GM23248 (cell line): Measurements from ENCODE around the gene PGBD5. TPM values are rescaled to one million over a fixed set of nuclear protein-coding genes. Genes with fewer than 3 reads are reported as not detected.

Source experiments
- DNase-seq: peaks from one replicate; pipeline ENCODE4 v3.0.0-alpha.2; 2015
- H2AFZ ChIP-seq: fragments of 200-600 bp; sonication (generic); 2 replicates; pipeline ENCODE4 v1.6.1; 2016; ENCODE audit warnings: antibody characterized with exemption
- H3F3A ChIP-seq: fragments of 200-600 bp; sonication (generic); 2 replicates; pipeline ENCODE4 v1.6.1; 2016; ENCODE audit warnings: mild to moderate bottlenecking, antibody characterized with exemption, mixed run types; ENCODE audit not compliant: insufficient read depth
- H3K27ac ChIP-seq: fragments of 200-600 bp; sonication (generic); 2 replicates; pipeline ENCODE4 v1.5.1; 2016; ENCODE audit warnings: mild to moderate bottlenecking
- H3K27me3 ChIP-seq: fragments of 200-600 bp; sonication (generic); replicated peaks from 2 replicates; pipeline ENCODE4 v1.6.1; 2016; ENCODE audit warnings: mild to moderate bottlenecking; ENCODE audit not compliant: insufficient read depth
- H3K36me3 ChIP-seq: fragments of 200-600 bp; sonication (generic); 2 replicates; pipeline ENCODE4 v1.6.1; 2016; ENCODE audit warnings: low read depth, mild to moderate bottlenecking
- H3K4me1 ChIP-seq: fragments of 200-600 bp; sonication (generic); 2 replicates; pipeline ENCODE4 v1.6.1; 2016; ENCODE audit warnings: mild to moderate bottlenecking; ENCODE audit not compliant: insufficient read depth
- H3K4me2 ChIP-seq: fragments of 200-600 bp; sonication (generic); one replicate; pipeline ENCODE4 v1.6.1; 2016; ENCODE audit warnings: mild to moderate bottlenecking; ENCODE audit not compliant: unreplicated experiment
- H3K4me3 ChIP-seq: fragments of 200-600 bp; sonication (generic); 2 replicates; pipeline ENCODE4 v1.5.1; 2016; ENCODE audit warnings: mild to moderate bottlenecking
- H3K79me2 ChIP-seq: fragments of 200-600 bp; sonication (generic); 2 replicates; pipeline ENCODE4 v1.6.1; 2016; ENCODE audit warnings: mild to moderate bottlenecking; ENCODE audit not compliant: insufficient read depth
- H3K9ac ChIP-seq: fragments of 200-600 bp; sonication (generic); 2 replicates; pipeline ENCODE4 v1.6.1; 2016; ENCODE audit warnings: mild to moderate bottlenecking
- H3K9me2 ChIP-seq: fragments of 200-600 bp; sonication (generic); 2 replicates; pipeline ENCODE4 v1.6.1; 2016; ENCODE audit warnings: mixed run types, mild to moderate bottlenecking, moderate library complexity; ENCODE audit not compliant: insufficient read depth
- H3K9me3 ChIP-seq: fragments of 200-600 bp; sonication (generic); one replicate; pipeline ENCODE4 v1.6.1; 2017; ENCODE audit warnings: low read depth
- H4K20me1 ChIP-seq: fragments of 200-600 bp; sonication (generic); 2 replicates; pipeline ENCODE4 v1.6.0; 2016; ENCODE audit not compliant: insufficient read depth
- EZH2 ChIP-seq: fragments of 200-600 bp; sonication (generic); IDR thresholded peaks from 2 replicates; pipeline ENCODE4 v1.6.1; 2018; ENCODE audit warnings: antibody characterized with exemption, mild to moderate bottlenecking; ENCODE audit not compliant: insufficient read depth, poor library complexity, severe bottlenecking
- EZH2phosphoT487 ChIP-seq: fragments of 200-600 bp; sonication (generic); IDR thresholded peaks from 2 replicates; pipeline ENCODE4 v1.6.1; 2018; ENCODE audit warnings: antibody characterized with exemption, moderate library complexity, mild to moderate bottlenecking, low read depth; ENCODE audit not compliant: insufficient read depth
- WGBS, 2 experiments: methylation state at CpG; one replicate each; pipeline ENCODE4 v1.1.6; 2015 to 2017; ENCODE audit warnings: low lambda C conversion rate in 2 of 2, low coverage in 1 of 2; ENCODE audit errors: missing lambda C conversion rate in 2 of 2; 5-methylcytosine and 5-hydroxymethylcytosine counted together
- in situ Hi-C: fragments of 300-500 bp; cut with MboI; formaldehyde crosslinking; loops from 2 replicates; pipeline ENCODE4 v1.15.0; 2020
- polyA plus RNA-seq: library from polyadenylated mRNA; unstranded; fragments of >200 nt; fragmentation: Nextera tagmentation; extraction: Ambion mirVana; gene quantifications from 2 replicates; pipeline ENCODE4 v1.2.1, GENCODE V29; 2016
- total RNA-seq: library from RNA; depleted of rRNA; stranded (reverse); fragments of >200 nt; shearing (Covaris generic); gene quantifications from 2 replicates; pipeline ENCODE4 v1.2.3, GENCODE V29; 2014

PGBD5 gene
- total and polyA plus RNA-seq, 2 experiments from 2014 or later = 0.23 to 0.32 TPM

DNA sequence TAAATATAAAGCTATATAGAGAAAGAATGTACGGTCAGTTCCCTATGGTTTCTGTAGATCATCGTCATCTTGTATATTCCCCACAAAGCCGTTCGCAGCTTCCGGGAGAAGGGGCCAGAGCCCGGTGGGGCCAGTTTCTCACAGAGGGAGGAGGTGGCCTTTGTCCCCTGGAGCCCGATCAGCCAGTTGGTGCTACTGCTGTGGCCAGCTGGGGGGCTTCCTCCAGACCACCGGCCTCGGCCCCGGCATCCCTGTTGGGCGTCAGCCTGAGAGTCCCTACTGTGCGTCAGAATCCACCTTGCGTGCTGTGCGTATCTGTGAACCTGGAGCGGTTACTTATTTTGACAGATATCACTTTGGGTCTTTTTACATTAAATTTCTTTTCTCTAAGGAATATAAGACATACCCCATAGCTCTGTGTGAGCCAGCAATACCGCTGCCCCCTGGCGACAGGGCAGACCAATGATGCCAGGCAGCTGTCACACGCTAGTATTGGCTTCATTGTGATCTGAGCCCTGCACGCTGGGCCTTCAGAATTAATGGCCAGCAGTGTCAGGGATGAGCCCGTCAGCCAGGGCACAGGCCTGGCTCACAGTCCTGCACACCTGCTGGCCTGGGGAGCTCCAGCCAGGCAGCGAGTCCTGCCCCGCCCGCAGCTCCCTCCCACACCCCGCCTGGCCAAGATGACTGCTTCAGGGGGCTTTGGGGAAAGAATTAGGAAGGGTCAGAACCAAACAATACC lies 145.9 kb downstream of the PGBD5 start:
- WGBS, 2 experiments = 93 to 94% methylated on average over 24 of the region's 24 CpGs
- H2AFZ ChIP-seq = no peak overlapping the region
- in situ Hi-C loops = no loop called here

DNA sequence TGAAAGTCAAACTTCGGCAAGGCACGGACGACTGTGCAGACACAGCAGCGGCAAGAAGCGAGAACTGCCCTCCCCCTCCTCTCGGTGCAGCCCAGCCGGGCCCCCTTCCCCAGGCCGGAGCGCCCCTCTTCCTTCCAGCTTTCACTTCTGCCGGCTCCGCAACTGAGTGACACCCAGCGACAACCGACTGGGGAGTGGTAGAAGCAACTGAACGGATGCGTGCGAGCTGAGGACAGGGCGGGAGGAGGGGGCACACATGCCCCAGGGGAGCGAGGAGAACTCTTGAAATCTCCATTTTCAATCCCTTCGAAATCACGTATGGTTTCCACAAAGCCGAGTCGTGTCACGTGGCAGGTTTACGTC lies 146.6 kb downstream of the PGBD5 start:
- H3K27me3 ChIP-seq = no peaks in the 10 kb centered on the region
- no peak for DNase-seq
- H3K4me1 ChIP-seq = no peaks in the 10 kb centered on the region
- no peak overlapping the region for H3K4me2 ChIP-seq
- 92 to 93% methylated on average over 24 of the region's 24 CpGs for WGBS, 2 experiments
- H3K27ac ChIP-seq = no peak overlapping the region
- in situ Hi-C loops = no loop called here
- H2AFZ ChIP-seq = no peak overlapping the region
- no peaks in the 10 kb centered on the region for H3K9me3 ChIP-seq
- H3K4me3 ChIP-seq = no peak overlapping the region
- H3F3A ChIP-seq = 0 out of 2 replicates have a peak, but pooled peaks cover 17% of the 10 kb centered on the region
- no peaks in the 10 kb centered on the region for H3K9me2 ChIP-seq
- no peak overlapping the region for H3K9ac ChIP-seq
- H3K36me3 ChIP-seq = peaks cover 29% of the 10 kb centered on the region
- TF ChIP-seq EZH2 (no peak), EZH2phosphoT487 (no peak)
- H4K20me1 ChIP-seq = no peaks in the 10 kb centered on the region
- no peaks in the 10 kb centered on the region for H3K79me2 ChIP-seq

More for the DNA sequence above, 145.9 kb downstream of the PGBD5 start:
- H3K9me2 ChIP-seq = no peaks in the 10 kb centered on the region
- no peaks in the 10 kb centered on the region for H3K79me2 ChIP-seq
- no peaks in the 10 kb centered on the region for H3K4me1 ChIP-seq
- H3K27ac ChIP-seq = no peak overlapping the region
- no peaks in the 10 kb centered on the region for H4K20me1 ChIP-seq
- TF ChIP-seq EZH2phosphoT487 = no peak
- no peak for TF ChIP-seq EZH2
- peaks cover 23% of the 10 kb centered on the region for H3K36me3 ChIP-seq
- 0 out of 2 replicates have a peak, but pooled peaks cover 10% of the 10 kb centered on the region for H3F3A ChIP-seq
- H3K9ac ChIP-seq = no peak overlapping the region
- no peak overlapping the region for H3K4me2 ChIP-seq
- H3K27me3 ChIP-seq = no peaks in the 10 kb centered on the region
- H3K9me3 ChIP-seq = no peaks in the 10 kb centered on the region
- no peak for DNase-seq
- H3K4me3 ChIP-seq = no peak overlapping the region

DNA sequence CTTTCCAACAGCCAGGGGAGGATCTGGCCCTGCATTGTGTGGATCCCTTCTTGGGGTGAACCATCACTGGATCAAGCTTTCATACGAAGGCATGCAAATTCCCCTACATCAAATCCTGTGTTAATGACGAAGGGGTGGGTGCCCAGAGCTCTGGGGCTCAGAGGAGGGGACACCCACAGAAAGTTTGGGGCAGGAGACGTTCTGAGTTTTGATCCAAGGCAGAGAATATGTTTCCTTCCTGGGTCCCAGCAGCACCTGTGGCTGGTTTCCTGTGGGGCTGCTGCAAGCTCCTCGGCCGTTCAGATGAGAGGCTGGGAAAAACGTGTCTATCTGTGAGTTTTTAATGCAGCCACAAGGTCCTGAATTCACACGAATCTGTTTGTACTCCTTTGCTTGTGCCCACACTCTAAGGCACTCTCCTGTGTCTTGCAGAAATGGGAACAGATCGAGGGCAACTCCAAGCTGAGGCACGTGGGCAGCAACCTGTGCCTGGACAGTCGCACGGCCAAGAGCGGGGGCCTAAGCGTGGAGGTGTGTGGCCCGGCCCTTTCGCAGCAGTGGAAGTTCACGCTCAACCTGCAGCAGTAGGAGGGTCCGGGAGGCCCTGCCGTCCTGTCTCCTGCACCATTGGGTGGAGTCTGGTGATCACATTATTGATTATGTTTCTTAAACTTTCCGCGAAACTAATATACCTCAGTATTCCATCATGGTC lies 147.1 kb downstream of the PGBD5 start:
- Histone ChIP-seq H3K4me3 (no peak overlapping the region), H2AFZ (no peak overlapping the region), H3K27ac (no peak overlapping the region), H3K36me3 (peaks cover 28% of the 10 kb centered on the region), H3K4me1 (no peaks in the 10 kb centered on the region), H3K27me3 (no peaks in the 10 kb centered on the region), H3K9me2 (no peaks in the 10 kb centered on the region), H3F3A (0 out of 2 replicates have a peak, but pooled peaks cover 22% of the 10 kb centered on the region), H3K4me2 (no peak overlapping the region), H4K20me1 (no peaks in the 10 kb centered on the region), H3K9me3 (no peaks in the 10 kb centered on the region), H3K9ac (no peak overlapping the region), H3K79me2 (no peaks in the 10 kb centered on the region)
- DNase-seq = no peak
- no peak for TF ChIP-seq EZH2
- no peak for TF ChIP-seq EZH2phosphoT487
- in situ Hi-C loops = no loop called here
- WGBS, 2 experiments = 90 to 91% methylated on average over 20 of the region's 20 CpGs

DNA sequence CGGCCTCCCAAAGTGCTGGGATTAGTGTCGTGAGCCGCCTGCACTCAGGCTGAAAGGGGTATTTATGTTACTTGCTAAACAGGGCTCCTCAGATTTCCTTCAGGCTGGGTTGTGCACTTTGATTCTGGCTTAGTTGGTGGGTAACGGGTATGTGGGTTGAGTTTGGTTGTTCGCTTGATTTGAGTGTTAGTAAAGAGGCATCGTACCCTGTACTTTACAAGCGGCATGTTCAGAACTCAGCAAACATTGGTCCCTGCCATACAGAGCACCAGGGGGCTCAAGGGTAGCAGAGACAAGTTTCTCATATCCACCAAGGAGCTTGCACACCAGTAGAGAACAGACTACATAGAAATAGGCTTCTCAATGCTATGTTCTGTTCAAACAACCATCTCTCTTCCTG lies 147.8 kb downstream of the PGBD5 start:
- no peaks in the 10 kb centered on the region for H3K79me2 ChIP-seq
- TF ChIP-seq EZH2 (no peak), EZH2phosphoT487 (no peak)
- no peaks in the 10 kb centered on the region for H3K4me1 ChIP-seq
- no peak overlapping the region for H3K4me2 ChIP-seq
- no peak overlapping the region for H3K27ac ChIP-seq
- H3K4me3 ChIP-seq = no peak overlapping the region
- H3K27me3 ChIP-seq = no peaks in the 10 kb centered on the region
- DNase-seq = no peak
- H3K9me3 ChIP-seq = no peaks in the 10 kb centered on the region
- 0 out of 2 replicates have a peak, but pooled peaks cover 21% of the 10 kb centered on the region for H3F3A ChIP-seq
- no peak overlapping the region for H2AFZ ChIP-seq
- no peaks in the 10 kb centered on the region for H3K9me2 ChIP-seq
- H3K9ac ChIP-seq = no peak overlapping the region
- H4K20me1 ChIP-seq = no peaks in the 10 kb centered on the region
- H3K36me3 ChIP-seq = peaks cover 27% of the 10 kb centered on the region
- 97 to 99% methylated on average over 7 of the region's 7 CpGs for WGBS, 2 experiments
- in situ Hi-C loops = no loop called here
